HPDE6-E6E7 (cell line): ENCODE results near the gene ANXA3.

ENCODE experiments used
- DNase-seq: peaks from one replicate; pipeline ENCODE4 v3.0.0; 2011; ENCODE audit warnings: missing footprints; ENCODE audit errors: extremely low spot score

ANXA3 gene

DNA sequence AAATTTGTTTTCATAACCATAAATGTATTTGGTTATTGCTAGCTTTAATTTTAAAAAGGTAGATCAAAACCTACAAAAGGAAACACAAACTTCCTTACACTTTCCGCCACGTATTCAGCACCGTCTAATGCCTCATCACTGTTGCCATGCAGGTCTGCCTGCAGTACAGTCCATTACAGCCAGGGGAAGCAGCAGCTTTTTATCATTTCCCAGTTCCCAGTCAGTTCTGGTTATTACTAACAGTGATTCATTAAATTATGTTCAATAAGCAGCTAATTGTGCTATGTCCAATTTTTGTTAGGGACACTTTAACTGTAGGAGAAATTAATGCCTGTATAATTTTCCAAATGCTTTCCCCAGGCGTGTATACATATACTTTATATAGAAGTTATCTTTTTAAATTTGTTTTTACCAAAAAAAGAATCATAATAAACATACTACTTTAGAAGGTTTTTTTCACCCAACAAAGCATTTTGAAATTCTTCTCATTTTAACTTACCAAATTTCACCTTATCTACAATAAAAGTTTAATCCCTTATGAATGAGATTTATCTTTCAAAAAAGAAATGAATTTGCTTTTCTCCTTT lies 93.3 kb downstream of the ANXA3 start:
- DNase-seq: peak; percentile 62

DNA sequence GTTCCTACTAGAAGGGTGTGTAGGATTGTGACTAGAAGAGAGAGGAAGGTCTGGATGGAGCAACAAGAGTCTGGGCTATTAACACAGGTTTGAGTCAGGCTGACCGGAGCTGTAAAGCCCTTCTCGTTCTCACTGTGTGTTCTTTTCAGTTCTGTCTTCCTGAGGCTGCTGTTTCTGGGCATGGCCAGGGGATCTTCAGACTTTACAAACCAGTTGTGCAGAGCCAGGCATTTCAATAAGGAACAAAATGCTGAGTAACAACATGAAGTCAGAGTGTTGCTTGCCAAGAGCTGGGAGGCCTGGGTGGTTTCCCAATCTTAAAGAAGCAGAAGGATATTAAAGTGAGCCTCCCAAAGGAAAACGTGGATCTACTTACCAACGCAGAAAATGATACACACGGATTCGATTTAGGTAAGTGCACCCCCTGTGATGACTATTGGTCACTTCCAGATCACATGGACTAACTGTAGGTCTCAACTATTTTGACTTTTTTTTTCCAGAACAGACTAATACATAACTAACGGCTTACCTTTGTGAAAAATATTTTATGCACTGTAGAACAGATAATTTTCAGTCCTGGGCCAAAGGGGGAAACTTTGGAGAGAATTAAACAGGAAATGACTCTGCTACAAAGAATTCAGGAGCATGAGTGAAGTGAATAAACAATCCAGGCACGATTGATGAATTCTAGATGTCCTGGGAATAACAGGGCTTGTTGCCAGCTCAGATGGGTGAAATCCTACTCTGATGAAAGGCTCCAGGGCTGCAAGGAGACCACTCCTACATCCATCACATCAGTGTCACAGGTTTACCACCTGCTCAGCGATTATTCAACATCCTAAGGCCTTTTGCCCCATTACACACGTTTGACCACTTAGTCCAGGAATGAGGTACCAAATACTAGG lies 94.5 kb downstream of the ANXA3 start:
- peak; percentile 61 for DNase-seq

DNA sequence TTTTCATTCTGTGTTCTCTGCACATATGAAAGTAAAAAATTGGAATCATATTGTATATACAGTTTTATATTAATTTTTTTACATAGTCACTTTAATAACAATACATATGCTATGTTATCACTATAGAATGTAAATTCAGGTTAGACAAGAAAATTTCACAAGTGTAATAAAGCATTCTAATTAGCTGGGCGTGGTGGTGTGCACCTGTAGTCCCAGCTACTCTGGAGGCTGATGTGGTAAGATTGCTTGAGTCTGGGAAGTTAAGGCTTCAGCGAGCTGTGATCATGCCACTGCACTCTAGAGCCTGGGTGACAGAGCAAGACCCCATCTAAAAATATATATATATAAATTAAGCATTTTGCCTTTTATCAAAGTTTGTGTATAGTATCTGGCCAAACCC lies 95.7 kb downstream of the ANXA3 start:
- DNase-seq: no peak

DNA sequence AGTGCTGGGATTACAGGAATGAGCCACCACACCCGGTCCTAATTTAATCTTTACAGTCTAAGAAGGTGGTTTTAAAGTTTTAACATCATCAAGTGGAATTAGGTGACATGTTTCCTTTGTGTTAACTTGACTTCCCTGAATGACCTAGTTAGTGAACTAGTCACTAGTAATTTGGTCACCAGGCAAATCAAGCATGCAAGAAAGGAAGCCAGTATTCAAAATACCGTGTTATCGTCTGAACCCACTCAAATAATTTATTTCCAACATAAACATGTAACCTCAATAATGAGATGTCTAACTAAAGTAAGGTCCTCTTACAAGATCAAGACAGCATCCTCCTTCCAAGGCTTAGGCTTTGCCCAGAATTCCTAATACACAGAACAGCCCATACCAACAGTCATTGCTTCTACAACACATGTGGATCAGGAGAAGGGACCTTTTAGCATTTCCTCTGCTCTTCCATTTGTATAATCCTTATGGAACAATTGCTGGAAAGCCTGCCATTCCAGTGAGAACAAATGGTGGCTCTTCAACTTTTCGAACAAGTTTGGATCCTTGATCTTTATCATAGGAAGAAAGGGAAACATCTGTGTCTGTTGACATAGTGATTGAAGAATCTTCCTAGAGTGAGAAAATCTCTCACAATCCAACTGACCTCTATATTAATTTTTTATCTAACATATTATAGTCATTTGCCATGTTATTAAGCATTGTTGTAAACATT lies 97.2 kb downstream of the ANXA3 start:
- no peak for DNase-seq

DNA sequence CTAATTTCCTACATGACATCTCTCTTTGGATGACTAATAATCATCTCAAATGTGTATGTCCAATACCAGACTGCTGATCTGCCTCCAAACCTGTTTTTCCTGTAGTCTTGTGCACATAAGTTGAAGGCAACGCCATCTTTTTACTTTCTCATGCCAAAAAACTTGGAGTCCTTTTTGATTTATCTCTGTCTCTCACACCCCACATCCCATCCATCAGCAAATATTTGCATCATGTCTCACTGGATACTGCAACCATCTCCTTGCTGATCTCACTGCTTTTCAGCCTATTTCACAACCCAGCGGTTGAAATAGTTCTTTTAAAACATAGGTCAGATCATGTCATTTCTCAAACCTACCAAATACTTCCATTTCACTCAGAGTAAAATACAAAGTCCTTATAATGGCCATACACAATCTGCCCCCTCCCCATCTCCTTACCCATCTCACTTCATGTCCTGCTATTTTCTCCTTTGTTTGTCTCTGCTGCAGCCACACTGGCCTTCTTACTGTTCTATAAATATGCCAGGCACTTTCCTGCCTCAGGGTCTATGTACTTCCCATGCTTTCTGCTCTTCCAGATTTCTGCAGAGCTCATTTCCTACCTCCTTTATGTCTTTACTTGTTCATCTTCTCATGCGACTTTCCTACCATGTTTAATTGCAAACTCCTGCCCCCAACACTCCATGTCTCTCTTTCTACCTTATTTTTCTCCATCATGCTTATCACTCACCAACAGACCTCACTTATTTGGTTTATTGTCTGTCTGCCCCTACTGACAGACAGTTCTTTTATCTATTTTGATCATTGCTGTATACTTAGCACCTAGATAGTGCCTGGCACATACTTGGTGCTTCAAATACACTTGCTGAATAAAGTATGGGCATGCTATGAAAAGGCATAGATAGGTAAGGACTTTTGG lies 98.8 kb downstream of the ANXA3 start:
- peak; percentile 55 for DNase-seq

DNA sequence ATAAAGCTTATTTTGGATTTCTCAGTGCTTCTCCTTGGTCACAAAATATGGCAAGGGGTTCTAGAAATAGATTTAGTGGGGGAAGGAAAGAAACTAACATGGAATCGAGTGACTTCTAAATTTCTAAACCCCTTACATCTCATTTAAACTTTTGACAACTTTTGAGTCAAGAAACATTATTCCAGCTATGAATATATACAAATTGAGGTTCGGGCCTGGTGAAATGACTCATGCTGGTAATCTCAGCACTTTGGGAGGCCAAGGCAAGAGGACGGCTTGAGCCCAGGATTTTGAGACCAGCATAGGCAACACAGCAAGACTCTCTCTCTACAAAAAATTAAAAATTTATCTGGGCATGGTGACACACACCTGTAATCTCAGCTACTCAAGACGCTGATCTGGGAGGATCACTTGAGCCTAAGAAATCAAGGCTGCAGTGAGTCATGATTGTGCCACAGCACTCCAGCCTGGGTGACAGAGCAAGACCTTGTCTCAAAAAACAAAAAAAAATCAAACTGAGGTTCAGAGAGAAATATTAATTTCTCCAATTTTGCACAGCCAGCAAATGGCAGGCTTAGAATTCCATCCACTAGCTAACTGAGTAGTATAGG lies 99.8 kb downstream of the ANXA3 start:
- no peak for DNase-seq

DNA sequence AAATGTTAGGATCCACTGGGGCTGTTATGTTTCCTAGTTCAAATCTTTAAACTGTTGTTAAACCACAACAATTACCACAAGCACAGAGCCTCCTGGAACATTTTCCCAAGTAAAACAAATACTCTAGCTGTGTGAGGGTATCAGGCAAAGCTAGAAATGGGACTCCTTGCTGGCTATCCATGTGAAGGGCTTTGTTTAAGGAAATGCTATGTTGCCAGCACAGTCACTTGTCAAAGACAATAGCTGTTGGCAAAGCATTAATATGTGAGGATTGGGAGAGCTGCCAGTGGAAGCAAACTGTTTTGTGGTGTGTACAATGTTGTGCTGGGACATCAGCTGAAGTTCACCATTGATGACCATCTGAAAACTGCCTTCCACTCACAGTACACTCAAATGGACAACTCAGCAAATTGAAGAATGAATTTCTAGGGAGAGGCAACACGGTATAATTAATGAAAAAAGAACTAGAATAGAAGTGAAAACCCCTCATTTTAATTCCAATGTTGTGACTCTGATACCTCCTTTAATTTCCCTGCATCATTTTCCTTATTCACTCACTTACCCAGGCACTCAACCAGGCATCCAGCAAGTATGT lies 100.8 kb downstream of the ANXA3 start:
- DNase-seq: no peak

DNA sequence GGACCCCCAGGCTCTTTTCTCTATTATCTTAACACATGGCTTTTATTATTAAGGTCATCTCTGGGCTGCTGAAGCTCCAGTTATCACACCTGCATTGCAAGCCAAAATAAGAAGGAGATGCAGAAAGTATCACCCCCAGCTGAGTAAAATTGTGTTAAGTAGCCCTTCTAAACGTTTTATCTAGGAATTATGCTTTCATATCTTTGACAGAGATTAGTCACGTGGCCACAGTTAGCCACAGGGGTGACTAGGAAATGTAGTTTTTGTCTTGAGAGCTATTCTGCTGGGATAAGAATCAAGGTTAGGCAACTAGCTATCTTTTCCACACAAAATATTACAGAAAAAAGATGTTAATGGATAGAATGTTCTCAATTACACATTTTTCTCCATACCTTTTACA lies 102.1 kb downstream of the ANXA3 start:
- DNase-seq: peak; percentile 17

DNA sequence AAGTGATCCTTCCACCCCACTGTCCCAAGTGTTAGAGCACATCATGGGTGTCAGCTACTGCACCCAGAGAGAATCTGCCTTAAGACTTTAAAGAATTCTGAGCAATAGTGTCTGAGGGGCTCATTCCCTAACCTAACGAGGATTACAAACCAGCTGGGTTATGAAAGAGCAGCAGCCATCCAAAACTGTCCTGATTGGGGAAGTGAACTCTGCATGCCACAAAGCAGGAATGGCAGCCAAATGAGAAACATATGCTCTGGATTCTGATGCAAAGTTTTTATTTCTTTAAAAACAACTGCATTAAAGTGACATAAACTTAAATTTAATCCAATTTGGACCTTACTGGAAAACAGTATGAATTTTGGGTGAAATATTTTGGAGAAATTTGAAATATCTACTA lies 103.2 kb downstream of the ANXA3 start:
- no peak for DNase-seq

DNA sequence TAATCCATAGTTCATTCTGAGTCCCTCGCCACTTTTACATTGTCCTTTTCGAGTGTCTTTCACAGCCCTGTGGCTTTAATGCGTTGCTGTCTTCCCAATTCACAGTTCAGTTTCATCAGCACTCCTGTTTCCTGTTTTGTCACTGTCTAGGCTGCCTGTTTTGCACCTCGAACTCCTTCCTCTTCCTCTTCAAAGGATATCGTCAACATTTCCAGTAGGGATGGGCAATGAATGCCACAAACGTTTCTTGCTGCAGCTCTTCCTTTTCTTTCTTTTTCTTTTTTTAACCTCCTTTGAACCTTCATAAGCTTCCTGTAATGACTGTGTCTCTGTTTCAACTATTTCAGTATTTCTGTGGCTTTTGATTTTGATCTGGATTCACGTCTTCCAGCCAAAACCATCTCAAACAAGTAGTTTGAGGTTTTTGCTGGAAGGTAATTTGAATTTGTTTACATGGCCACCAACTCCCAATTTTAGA lies 105.4 kb downstream of the ANXA3 start:
- no peak for DNase-seq

DNA sequence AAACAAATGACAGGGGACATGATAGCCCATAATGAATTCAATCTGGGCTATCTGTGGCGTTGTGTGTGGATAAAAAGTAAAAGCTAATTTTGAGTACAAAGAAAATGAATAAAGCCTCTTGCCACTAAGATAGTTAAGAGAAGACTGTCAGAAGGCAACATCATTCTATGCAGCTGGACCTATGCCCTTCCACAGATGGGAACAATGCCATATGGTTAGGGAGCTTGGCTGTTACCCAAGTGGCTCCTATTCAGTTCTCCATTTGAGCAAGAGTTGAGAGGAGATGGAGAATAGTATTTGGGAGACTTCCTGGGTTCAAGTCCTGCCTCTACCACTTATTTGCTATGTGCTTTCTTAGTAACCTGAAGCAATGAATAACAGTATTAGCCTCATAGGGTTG lies 107.7 kb downstream of the ANXA3 start:
- no peak for DNase-seq

DNA sequence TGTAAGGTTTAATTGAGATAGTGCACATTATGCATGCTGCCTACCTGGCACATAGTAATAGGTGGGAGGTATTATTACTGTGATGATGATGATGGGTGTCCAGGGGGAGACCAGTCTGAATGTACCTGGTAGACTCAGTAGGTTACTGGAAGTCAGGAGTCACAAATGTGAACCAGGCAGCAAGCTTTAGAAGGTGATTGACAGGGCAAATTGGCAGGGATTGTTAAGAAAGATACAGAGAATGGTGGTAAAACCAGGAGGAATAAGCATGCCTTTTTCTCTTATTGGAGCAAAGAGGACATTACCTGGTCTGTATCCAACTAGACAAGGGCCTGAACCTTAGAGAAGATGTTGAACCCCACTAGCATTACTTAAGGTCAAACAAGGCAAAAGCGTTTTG lies 108.1 kb downstream of the ANXA3 start:
- DNase-seq: no peak
